GM12878 (cell line): ENCODE data around the gene PODXL2. TPM values are rescaled to one million over a fixed set of nuclear protein-coding genes. Genes with fewer than 3 reads are reported as not detected.

Experiments
- ATAC-seq: fragments of 200-7000 bp; cut with Tn5 transposase; 3 replicates; pipeline ENCODE4 v1.9.1; 2020; ENCODE audit warnings: mild to moderate bottlenecking, moderate library complexity
- BruUV-seq: library from RNA; stranded (reverse); fragments of 400-500 nt; replicated peaks from 2 replicates; lab custom pipeline; 2021; lab: Mats Ljungman, UMichigan
- CTCF ChIA-PET: fragments of 300-600 bp; sonication (Branson Sonifier 250); formaldehyde crosslinking; extraction: SDS; loops from one replicate; lab custom pipeline; 2021; ENCODE audit warnings: inconsistent platforms; lab: Yijun Ruan, JAX
- POLR2A ChIA-PET: fragments of 350-600 bp; formaldehyde crosslinking; extraction: SDS; loops from one replicate; lab custom pipeline; 2021; ENCODE audit warnings: inconsistent platforms; lab: Charles Lee
- RAD21 ChIA-PET: fragments of 300-600 bp; sonication (Branson Sonifier 250); formaldehyde crosslinking; loops from one replicate; lab custom pipeline; 2023; ENCODE audit warnings: antibody characterized with exemption; ENCODE audit not compliant: unreplicated experiment; lab: Charles Lee
- SMC1A ChIA-PET: fragments of 300-600 bp; sonication (Branson Sonifier 250); formaldehyde crosslinking; loops from one replicate; lab custom pipeline; 2023; ENCODE audit not compliant: unreplicated experiment, uncharacterized antibody; lab: Charles Lee
- DNase-seq: peaks from one replicate; pipeline ENCODE4 v3.0.0-alpha.2; 2011; ENCODE audit warnings: low read depth, low spot score
- FAIRE-seq: peaks from 3 replicates; lab custom pipeline; 2011; peaks lifted over from hg19 to GRCh38; lab: Jason Lieb, UNC
- H2AFZ ChIP-seq: 2 replicates; pipeline ENCODE4 v1.6.0; 2011; ENCODE audit warnings: low read depth, low read length, control low read depth; ENCODE audit not compliant: control insufficient read depth
- H3K27ac ChIP-seq: 2 replicates; pipeline ENCODE4 v1.5.1; 2011; ENCODE audit warnings: control low read depth; ENCODE audit not compliant: control insufficient read depth, insufficient read depth
- H3K27me3 ChIP-seq, 2 experiments: replicated peaks in 1 of 2; 2 replicates each; pipeline versions ENCODE4 v1.6.0 to v1.6.1; 2011; ENCODE audit warnings: low read length in 1 of 2; ENCODE audit not compliant: control insufficient read depth in 2 of 2, insufficient read depth in 2 of 2
- H3K36me3 ChIP-seq, 2 experiments: 2 replicates each; pipeline ENCODE4 v1.5.1; 2011; ENCODE audit warnings: low read length in 1 of 2; ENCODE audit not compliant: control insufficient read depth in 2 of 2, insufficient read depth in 2 of 2
- H3K4me1 ChIP-seq: 2 replicates; pipeline ENCODE4 v1.6.1; 2011; ENCODE audit warnings: mild to moderate bottlenecking, low read length, moderate library complexity, mixed read lengths; ENCODE audit not compliant: control insufficient read depth, insufficient read depth
- H3K4me2 ChIP-seq: 2 replicates; pipeline ENCODE4 v1.6.0; 2011; ENCODE audit warnings: control low read depth; ENCODE audit not compliant: control insufficient read depth, insufficient read depth
- H3K4me3 ChIP-seq: fragments of 200-600 bp; sonication (generic); 2 replicates; pipeline ENCODE4 v1.5.1; 2016
- H3K79me2 ChIP-seq: 2 replicates; pipeline ENCODE4 v1.6.0; 2011; ENCODE audit warnings: low read length; ENCODE audit not compliant: control insufficient read depth, insufficient read depth
- H3K9ac ChIP-seq: 2 replicates; pipeline ENCODE4 v1.8.0; 2011; ENCODE audit warnings: low read length, control low read depth, mixed read lengths; ENCODE audit not compliant: control insufficient read depth, insufficient read depth
- H3K9me3 ChIP-seq: replicated peaks from 3 replicates; pipeline ENCODE4 v1.5.1; 2011; ENCODE audit warnings: mild to moderate bottlenecking, low read length; ENCODE audit not compliant: control insufficient read depth, insufficient read depth
- H4K20me1 ChIP-seq: 2 replicates; pipeline ENCODE4 v1.6.0; 2011; ENCODE audit not compliant: control insufficient read depth, insufficient read depth
- FOXM1 ChIP-seq: IDR thresholded peaks from 2 replicates; pipeline ENCODE4 v1.6.1; 2012; ENCODE audit warnings: low read depth, mild to moderate bottlenecking, inconsistent platforms, low read length, moderate library complexity
- NFXL1 ChIP-seq: fragments of 450-650 bp; IDR thresholded peaks from 2 replicates; pipeline ENCODE4 v1.6.1; 2017; ENCODE audit warnings: antibody characterized with exemption, mild to moderate bottlenecking, borderline replicate concordance
- PAX5 ChIP-seq: IDR thresholded peaks from 2 replicates; pipeline ENCODE4 v1.6.1; 2011; ENCODE audit warnings: low read depth, low read length, borderline replicate concordance
- RBBP5 ChIP-seq: fragments of 200-600 bp; sonication (generic); conservative IDR thresholded peaks from 2 replicates; pipeline ENCODE4 v1.6.1; 2016
- SP1 ChIP-seq: IDR thresholded peaks from one replicate; pipeline ENCODE4 v1.6.1; 2011; ENCODE audit warnings: low read depth, low read length
- TBL1XR1 ChIP-seq: IDR thresholded peaks from 2 replicates; pipeline ENCODE4 v1.6.1; 2012; ENCODE audit warnings: low read depth, low read length, improper control_type of control experiment
- ZNF207 ChIP-seq: fragments of 450-650 bp; IDR thresholded peaks from 2 replicates; pipeline ENCODE4 v1.6.1; 2014; ENCODE audit warnings: antibody characterized with exemption, mild to moderate bottlenecking, borderline replicate concordance
- WGBS: methylation state at CpG from one replicate; pipeline ENCODE4 v1.1.6; 2016; ENCODE audit warnings: low lambda C conversion rate; ENCODE audit not compliant: insufficient replicate concordance, insufficient coverage; ENCODE audit errors: missing lambda C conversion rate; 5-methylcytosine and 5-hydroxymethylcytosine counted together
- in situ Hi-C: fragments of 300-500 bp; cut with MboI; formaldehyde crosslinking; loops from 9 replicates; pipeline ENCODE4 v1.14.3; 2018; ENCODE audit warnings: mixed read lengths
- intact Hi-C: fragments of 100-400 bp; cut with micrococcal nuclease; formaldehyde crosslinking; loops from one replicate; pipeline ENCODE4 v1.14.2; 2022; ENCODE audit not compliant: unreplicated experiment
- polyA plus RNA-seq, 11 experiments: library from polyadenylated mRNA; depleted of rRNA in 4 of 11; unstranded in 6 of 11; stranded (reverse) in 5 of 11; fragments of >200 nt; fragmentation: Nextera tagmentation in 4 of 11; fragmentation: Illumina TruSeq in 1 of 11; extraction: Ambion mirVana in 4 of 11; extraction: Trizol in 1 of 11; gene quantifications; 1 replicate in 1 of 11; 2 replicates in 10 of 11; pipeline versions ENCODE4 v1.2.1 to v1.2.3, GENCODE V29; 2011 to 2016; ENCODE audit warnings: inconsistent platforms in 2 of 11, missing spikeins in 2 of 11, low read depth in 1 of 11
- total RNA-seq, 4 experiments: library from RNA; depleted of rRNA in 3 of 4; stranded (reverse); fragments of >200 nt in 3 of 4; fragmentation: Illumina TruSeq in 1 of 4; extraction: Trizol in 1 of 4; gene quantifications; 2 replicates each; pipeline versions ENCODE4 v1.2.1 to v1.2.3, GENCODE V29; 2013 to 2021
- TF ChIP-seq, protein P1 (sequence below): fragments of 450-650 bp; IDR thresholded peaks from 2 replicates; pipeline ENCODE4 v1.6.1; 2017; ENCODE audit warnings: mild to moderate bottlenecking, low read depth, inconsistent platforms; ENCODE audit not compliant: poor library complexity, severe bottlenecking
- TF ChIP-seq, protein P2 (sequence below): IDR thresholded peaks from 2 replicates; pipeline ENCODE4 v1.6.1; 2011; ENCODE audit warnings: low read depth, mild to moderate bottlenecking, low read length, moderate library complexity, borderline replicate concordance; ENCODE audit errors: extremely low read depth
- TF ChIP-seq, protein P3 (sequence below), 3 experiments: IDR thresholded peaks in 2 of 3; conservative IDR thresholded peaks in 1 of 3; 2 replicates each; pipeline ENCODE4 v1.5.1; 2011; ENCODE audit warnings: low read depth in 3 of 3, low read length in 3 of 3, mild to moderate bottlenecking in 3 of 3, control low read depth in 2 of 3, moderate library complexity in 2 of 3, inconsistent platforms in 1 of 3, mixed read lengths in 1 of 3; ENCODE audit not compliant: control insufficient read depth in 2 of 3, insufficient read depth in 1 of 3; ENCODE audit errors: extremely low read depth in 1 of 3
- TF ChIP-seq, protein P4 (sequence below): IDR thresholded peaks from 2 replicates; pipeline ENCODE4 v1.6.1; 2011; ENCODE audit warnings: borderline replicate concordance, low read depth, mild to moderate bottlenecking, moderate library complexity, low read length; ENCODE audit not compliant: insufficient read depth, poor library complexity, severe bottlenecking

The PODXL2 gene
- total and polyA plus RNA-seq, 10 of the 15 experiments (the other 5 are each of a cell fraction or from before 2014, with no cell fraction given) = 0.03 to 24.4 (median 13.6) TPM; not detected in 2

DNA sequence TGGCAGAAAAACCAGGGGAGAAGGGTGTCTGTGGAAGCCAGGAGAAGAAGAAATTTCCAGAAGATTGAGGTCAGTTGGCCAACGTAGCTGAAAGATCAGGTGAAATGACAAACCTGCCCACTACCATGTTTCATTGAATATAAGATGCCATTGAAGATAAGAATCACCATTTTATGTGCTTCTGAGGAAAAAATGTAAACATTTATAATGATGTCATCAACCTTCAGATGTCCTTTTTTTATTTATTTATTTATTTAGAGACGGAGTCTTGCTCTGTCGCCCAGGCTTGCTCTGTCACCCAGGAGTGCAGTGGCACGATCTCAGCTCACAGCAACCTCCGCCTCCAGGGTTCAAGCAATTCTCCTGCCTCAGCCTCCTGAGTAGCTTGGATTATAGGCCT is 4.9 kb upstream of the PODXL2 start (continued):
- TF ChIP-seq, protein P1, sequence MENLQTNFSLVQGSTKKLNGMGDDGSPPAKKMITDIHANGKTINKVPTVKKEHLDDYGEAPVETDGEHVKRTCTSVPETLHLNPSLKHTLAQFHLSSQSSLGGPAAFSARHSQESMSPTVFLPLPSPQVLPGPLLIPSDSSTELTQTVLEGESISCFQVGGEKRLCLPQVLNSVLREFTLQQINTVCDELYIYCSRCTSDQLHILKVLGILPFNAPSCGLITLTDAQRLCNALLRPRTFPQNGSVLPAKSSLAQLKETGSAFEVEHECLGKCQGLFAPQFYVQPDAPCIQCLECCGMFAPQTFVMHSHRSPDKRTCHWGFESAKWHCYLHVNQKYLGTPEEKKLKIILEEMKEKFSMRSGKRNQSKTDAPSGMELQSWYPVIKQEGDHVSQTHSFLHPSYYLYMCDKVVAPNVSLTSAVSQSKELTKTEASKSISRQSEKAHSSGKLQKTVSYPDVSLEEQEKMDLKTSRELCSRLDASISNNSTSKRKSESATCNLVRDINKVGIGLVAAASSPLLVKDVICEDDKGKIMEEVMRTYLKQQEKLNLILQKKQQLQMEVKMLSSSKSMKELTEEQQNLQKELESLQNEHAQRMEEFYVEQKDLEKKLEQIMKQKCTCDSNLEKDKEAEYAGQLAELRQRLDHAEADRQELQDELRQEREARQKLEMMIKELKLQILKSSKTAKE = no peak

DNA sequence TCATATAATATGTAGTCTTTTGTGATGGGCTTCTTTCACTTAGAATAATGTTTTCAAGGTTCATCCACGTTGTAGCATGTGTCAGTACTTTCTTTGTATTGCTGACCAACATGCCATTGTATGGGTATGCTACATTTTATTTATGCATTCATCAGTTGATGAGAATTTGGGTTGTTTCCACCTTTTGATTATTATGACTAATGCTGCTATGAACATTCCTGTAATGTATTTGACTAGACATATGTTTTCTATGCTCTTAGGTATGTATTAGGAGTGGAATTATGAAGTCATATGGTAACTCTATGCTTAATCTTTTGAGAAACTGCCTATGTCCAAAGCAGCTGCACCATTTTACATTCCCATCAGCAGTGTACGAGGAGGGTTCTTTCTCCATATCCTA is 3.2 kb upstream of the PODXL2 start:
- ChIA-PET RAD21 (no interaction called here), POLR2A (no interaction called here), CTCF (interaction anchor here (1.0 to 1.5 kb wide), 3 partner anchors 10 to 345 kb away, joined by 3 to 6 read pairs (median 3); no protein-coding TSS in a partner anchor), SMC1A (no interaction called here)
- H3K27ac ChIP-seq = no peak overlapping the region
- FAIRE-seq (no peak), ATAC-seq (no peak), DNase-seq (no peak)
- H3K4me3 ChIP-seq = no peak overlapping the region
- WGBS = 31% methylated on average over 2 of the region's 2 CpGs
- peaks cover 12 to 14% of the 10 kb centered on the region in 2 experiments for H3K36me3 ChIP-seq
- no TSS peak for BruUV-seq
- peaks cover 8% of the 10 kb centered on the region for H3K4me1 ChIP-seq
- H3K79me2 ChIP-seq = no peaks in the 10 kb centered on the region
- no peaks in the 10 kb centered on the region; the same call in 1 of the 2 replicates for H4K20me1 ChIP-seq
- no peak overlapping the region for H2AFZ ChIP-seq
- H3K4me2 ChIP-seq = no peak overlapping the region
- H3K27me3 ChIP-seq = peaks cover 10 to 13% of the 10 kb centered on the region in 2 experiments; a peak in 3 of 4 replicates
- in situ Hi-C loops (no loop called here), intact Hi-C loops (no loop called here)
- no peak overlapping the region for H3K9ac ChIP-seq
- H3K9me3 ChIP-seq = no peaks in the 10 kb centered on the region
- TF ChIP-seq, protein P2, sequence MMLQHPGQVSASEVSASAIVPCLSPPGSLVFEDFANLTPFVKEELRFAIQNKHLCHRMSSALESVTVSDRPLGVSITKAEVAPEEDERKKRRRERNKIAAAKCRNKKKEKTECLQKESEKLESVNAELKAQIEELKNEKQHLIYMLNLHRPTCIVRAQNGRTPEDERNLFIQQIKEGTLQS = no peak
- TF ChIP-seq, protein P3, sequence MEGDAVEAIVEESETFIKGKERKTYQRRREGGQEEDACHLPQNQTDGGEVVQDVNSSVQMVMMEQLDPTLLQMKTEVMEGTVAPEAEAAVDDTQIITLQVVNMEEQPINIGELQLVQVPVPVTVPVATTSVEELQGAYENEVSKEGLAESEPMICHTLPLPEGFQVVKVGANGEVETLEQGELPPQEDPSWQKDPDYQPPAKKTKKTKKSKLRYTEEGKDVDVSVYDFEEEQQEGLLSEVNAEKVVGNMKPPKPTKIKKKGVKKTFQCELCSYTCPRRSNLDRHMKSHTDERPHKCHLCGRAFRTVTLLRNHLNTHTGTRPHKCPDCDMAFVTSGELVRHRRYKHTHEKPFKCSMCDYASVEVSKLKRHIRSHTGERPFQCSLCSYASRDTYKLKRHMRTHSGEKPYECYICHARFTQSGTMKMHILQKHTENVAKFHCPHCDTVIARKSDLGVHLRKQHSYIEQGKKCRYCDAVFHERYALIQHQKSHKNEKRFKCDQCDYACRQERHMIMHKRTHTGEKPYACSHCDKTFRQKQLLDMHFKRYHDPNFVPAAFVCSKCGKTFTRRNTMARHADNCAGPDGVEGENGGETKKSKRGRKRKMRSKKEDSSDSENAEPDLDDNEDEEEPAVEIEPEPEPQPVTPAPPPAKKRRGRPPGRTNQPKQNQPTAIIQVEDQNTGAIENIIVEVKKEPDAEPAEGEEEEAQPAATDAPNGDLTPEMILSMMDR (IDR thresholded peaks at IDR 0.05 in 2 of 3, conservative IDR thresholded peaks at IDR 0.05 in 1 of 3; ENCODE audit: control insufficient read depth in 2 of 3, extremely low read depth in 1 of 3, insufficient read depth in 1 of 3, low read depth in 3 of 3, low read length in 3 of 3) = no peak
- TF ChIP-seq NFXL1 (no peak), TBL1XR1 (no peak), RBBP5 (no peak), ZNF207 (no peak), FOXM1 (no peak), SP1 (no peak), PAX5 (no peak)
- TF ChIP-seq, protein P4, sequence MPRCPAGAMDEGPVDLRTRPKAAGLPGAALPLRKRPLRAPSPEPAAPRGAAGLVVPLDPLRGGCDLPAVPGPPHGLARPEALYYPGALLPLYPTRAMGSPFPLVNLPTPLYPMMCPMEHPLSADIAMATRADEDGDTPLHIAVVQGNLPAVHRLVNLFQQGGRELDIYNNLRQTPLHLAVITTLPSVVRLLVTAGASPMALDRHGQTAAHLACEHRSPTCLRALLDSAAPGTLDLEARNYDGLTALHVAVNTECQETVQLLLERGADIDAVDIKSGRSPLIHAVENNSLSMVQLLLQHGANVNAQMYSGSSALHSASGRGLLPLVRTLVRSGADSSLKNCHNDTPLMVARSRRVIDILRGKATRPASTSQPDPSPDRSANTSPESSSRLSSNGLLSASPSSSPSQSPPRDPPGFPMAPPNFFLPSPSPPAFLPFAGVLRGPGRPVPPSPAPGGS = no peak
- TF ChIP-seq, all 136 proteins: peak for 0
